Esophagus muscularis mucosa (tissue), 4 donors: ENCODE results near the gene PEX16. TPM values are rescaled to one million over a fixed set of nuclear protein-coding genes. Genes with fewer than 3 reads are reported as not detected.

Source experiments
- DNase-seq: peaks from one replicate; pipeline ENCODE4 v3.0.0-alpha.2; 2017; ENCODE audit errors: extremely low spot score
- H3K27ac ChIP-seq, 4 donors: fragments of 200-600 bp; sonication (generic); replicated peaks in 1 of 4; 1 replicate in 3 of 4; 2 replicates in 1 of 4; pipeline ENCODE4 v1.5.1; 2016 to 2019; ENCODE audit warnings: mild to moderate bottlenecking in 1 of 4
- H3K27me3 ChIP-seq, 4 donors: fragments of 200-600 bp; sonication (generic); one replicate each; pipeline versions ENCODE4 v1.5.1 to v1.6.0; 2016 to 2019
- H3K36me3 ChIP-seq, 4 donors: fragments of 200-600 bp; sonication (generic); one replicate each; pipeline ENCODE4 v1.5.1; 2016 to 2019
- H3K4me1 ChIP-seq, 4 donors: fragments of 200-600 bp; sonication (generic); one replicate each; pipeline ENCODE4 v1.5.1; 2016 to 2019
- H3K4me3 ChIP-seq, 4 donors: fragments of 200-600 bp; sonication (generic); 1 replicate in 2 of 4; 2 replicates in 2 of 4; pipeline ENCODE4 v1.5.1; 2016 to 2019; ENCODE audit warnings: mild to moderate bottlenecking in 4 of 4, moderate library complexity in 1 of 4
- H3K9me3 ChIP-seq, 4 donors: fragments of 200-600 bp; sonication (generic); 1 replicate in 3 of 4; 2 replicates in 1 of 4; pipeline ENCODE4 v1.5.1; 2016 to 2019
- EP300 ChIP-seq: sonication (generic); formaldehyde crosslinking; IDR thresholded peaks from one replicate; pipeline ENCODE4 v1.6.1; 2017; ENCODE audit warnings: antibody characterized with exemption
- POLR2A ChIP-seq: fragments of 450-650 bp; IDR thresholded peaks from one replicate; pipeline ENCODE4 v1.6.1; 2017; ENCODE audit warnings: antibody characterized with exemption, moderate library complexity, mild to moderate bottlenecking, low read depth
- POLR2AphosphoS5 ChIP-seq, 2 donors: sonication (generic); formaldehyde crosslinking; IDR thresholded peaks; one replicate each; pipeline ENCODE4 v1.6.1; 2017; ENCODE audit warnings: antibody characterized with exemption in 2 of 2
- WGBS: methylation state at CpG from one replicate; pipeline ENCODE4 v1.1.5; 2018; 5-methylcytosine and 5-hydroxymethylcytosine counted together
- intact Hi-C: fragments of 100-400 bp; cut with DNase I; formaldehyde crosslinking; loops from one replicate; pipeline ENCODE4 v1.15.1; 2023
- total RNA-seq, 4 donors: library from RNA; depleted of rRNA; stranded (reverse); fragments of >200 nt; gene quantifications; one replicate each; pipeline versions ENCODE4 v1.1.0 to v1.2.1, GENCODE V29; 2016
- TF ChIP-seq, protein P1 (sequence below), 3 experiments: fragments of 200-600 bp in 2 of 3; fragments of 450-650 bp in 1 of 3; sonication (generic) in 2 of 3; IDR thresholded peaks; one replicate each; pipeline ENCODE4 v1.5.1; 2017 to 2019; ENCODE audit warnings: antibody characterized with exemption in 3 of 3, mild to moderate bottlenecking in 2 of 3, moderate library complexity in 1 of 3

Gene PEX16
- total RNA-seq, 4 donors from 2014 or later: 15.4 to 32.2 (median 23.2) TPM

DNA sequence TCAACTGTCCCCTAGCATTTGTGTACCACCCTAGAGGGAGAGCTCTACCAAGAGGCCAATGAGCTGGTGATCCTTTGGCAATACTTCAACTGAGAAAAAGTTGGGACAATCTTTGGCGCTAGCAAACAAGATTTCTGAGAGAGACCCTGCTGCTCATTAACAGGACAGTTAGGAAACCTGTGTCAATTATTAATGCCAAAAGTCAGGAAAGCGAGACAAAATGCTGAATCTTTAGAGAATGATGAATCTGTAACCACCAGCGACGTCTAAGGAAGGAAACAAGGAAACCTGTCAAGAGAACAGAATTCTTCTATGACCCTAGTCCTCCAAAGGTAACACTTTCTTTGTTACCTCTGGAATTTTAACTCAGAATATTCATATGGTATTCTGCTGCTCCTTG is 24.7 kb upstream of the PEX16 start:
- Histone ChIP-seq H3K4me3 (no peak overlapping the region), H3K9me3 (no peaks in the 10 kb centered on the region), H3K4me1 (no peaks in the 10 kb centered on the region), H3K27ac (no peak overlapping the region), H3K27me3 (no peaks in the 10 kb centered on the region), H3K36me3 (peaks cover 34 to 76% (median 58%) of the 10 kb centered on the region in 4 donors)
- peak; percentile 10 for DNase-seq
- intact Hi-C loops: no loop called here
- TF ChIP-seq POLR2AphosphoS5 (IDR thresholded peaks at IDR 0.05): no peak
- 96% methylated on average over 4 of the region's 4 CpGs for WGBS

DNA sequence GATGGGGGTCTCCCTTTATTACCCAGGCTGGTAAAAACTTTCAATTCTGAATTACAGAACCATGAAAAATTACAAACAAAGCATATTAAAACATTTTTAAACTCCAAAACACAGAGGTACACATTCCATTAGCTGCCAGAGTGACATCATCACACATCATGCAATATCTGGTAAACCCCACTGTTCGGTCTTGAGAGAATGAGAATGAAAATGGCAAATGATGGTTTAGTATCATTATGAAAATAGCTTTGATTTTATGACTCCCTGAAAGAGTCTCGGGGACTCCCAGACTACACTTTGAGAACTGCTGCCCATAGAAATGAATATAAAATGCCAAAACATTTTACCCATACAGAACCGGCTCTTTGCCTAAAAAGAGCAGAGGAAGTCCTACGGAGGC is 23.6 kb upstream of the PEX16 start:
- no peak for DNase-seq
- Histone ChIP-seq H3K27me3 (no peaks in the 10 kb centered on the region), H3K27ac (no peak overlapping the region), H3K36me3 (peaks cover 31 to 77% (median 58%) of the 10 kb centered on the region in 4 donors), H3K9me3 (no peaks in the 10 kb centered on the region), H3K4me1 (no peaks in the 10 kb centered on the region), H3K4me3 (no peak overlapping the region)
- 90% methylated on average over 4 of the region's 4 CpGs for WGBS
- intact Hi-C loops: no loop called here
- TF ChIP-seq EP300: no peak
- TF ChIP-seq, protein P1, sequence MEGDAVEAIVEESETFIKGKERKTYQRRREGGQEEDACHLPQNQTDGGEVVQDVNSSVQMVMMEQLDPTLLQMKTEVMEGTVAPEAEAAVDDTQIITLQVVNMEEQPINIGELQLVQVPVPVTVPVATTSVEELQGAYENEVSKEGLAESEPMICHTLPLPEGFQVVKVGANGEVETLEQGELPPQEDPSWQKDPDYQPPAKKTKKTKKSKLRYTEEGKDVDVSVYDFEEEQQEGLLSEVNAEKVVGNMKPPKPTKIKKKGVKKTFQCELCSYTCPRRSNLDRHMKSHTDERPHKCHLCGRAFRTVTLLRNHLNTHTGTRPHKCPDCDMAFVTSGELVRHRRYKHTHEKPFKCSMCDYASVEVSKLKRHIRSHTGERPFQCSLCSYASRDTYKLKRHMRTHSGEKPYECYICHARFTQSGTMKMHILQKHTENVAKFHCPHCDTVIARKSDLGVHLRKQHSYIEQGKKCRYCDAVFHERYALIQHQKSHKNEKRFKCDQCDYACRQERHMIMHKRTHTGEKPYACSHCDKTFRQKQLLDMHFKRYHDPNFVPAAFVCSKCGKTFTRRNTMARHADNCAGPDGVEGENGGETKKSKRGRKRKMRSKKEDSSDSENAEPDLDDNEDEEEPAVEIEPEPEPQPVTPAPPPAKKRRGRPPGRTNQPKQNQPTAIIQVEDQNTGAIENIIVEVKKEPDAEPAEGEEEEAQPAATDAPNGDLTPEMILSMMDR (IDR thresholded peaks at IDR 0.05): no peak
- no peak for TF ChIP-seq POLR2A
- no peak for TF ChIP-seq POLR2AphosphoS5 (IDR thresholded peaks at IDR 0.05)

DNA sequence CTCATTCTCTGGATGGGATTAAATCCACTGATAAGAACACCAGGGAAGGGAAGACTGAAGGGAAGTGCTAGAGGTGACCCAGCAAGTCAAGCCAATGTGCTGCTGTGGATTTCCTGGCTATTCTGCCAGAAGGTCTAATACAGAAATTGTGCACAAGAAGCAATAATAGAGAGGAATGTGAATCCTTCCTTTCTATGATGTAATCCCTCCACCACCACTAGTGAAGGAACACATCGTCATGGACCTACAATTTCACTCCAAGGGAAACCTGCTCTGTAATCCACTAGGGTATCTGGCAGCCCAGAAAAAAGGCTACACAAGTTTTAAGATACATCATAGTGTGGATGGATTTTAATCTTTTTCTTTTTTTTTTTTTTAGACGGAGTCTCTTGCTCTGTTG is 22.2 kb upstream of the PEX16 start:
- no peak overlapping the region for H3K4me3 ChIP-seq
- TF ChIP-seq POLR2AphosphoS5 (IDR thresholded peaks at IDR 0.05): no peak
- TF ChIP-seq EP300: no peak
- no peak for TF ChIP-seq POLR2A
- TF ChIP-seq, protein P1 (IDR thresholded peaks at IDR 0.05): no peak
- H3K27me3 ChIP-seq: no peaks in the 10 kb centered on the region
- H3K4me1 ChIP-seq: no peaks in the 10 kb centered on the region
- H3K36me3 ChIP-seq: peaks cover 39 to 77% (median 58%) of the 10 kb centered on the region in 4 donors
- intact Hi-C loops: no loop called here
- 89% methylated on average over 2 of the region's 2 CpGs for WGBS
- H3K27ac ChIP-seq: no peak overlapping the region
- H3K9me3 ChIP-seq: no peaks in the 10 kb centered on the region
- DNase-seq: peak; percentile 10

DNA sequence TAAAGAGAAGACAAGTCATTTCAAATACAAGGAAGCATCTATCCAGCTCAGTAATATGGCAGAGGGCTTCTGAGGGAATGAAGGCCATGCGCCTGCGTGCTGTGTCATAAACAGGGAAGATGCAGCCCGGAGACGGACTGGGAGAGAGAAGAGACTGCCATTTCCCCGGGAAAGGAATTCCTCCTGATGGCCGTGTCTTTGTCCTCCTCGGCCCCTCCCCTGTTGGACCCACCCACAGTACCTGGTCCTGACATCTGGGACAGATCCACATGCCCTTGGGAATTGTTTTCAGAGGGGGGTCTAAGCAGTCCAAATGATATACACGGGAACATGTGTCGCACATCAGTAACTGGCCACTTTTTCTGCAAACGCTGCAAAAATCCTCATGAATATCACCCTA is 20.2 kb upstream of the PEX16 start:
- intact Hi-C loops: no loop called here
- 88% methylated on average over 10 of the region's 10 CpGs for WGBS
- Histone ChIP-seq H3K27me3 (no peaks in the 10 kb centered on the region), H3K36me3 (peaks cover 44 to 77% (median 67%) of the 10 kb centered on the region in 4 donors), H3K27ac (no peak overlapping the region), H3K4me3 (no peak overlapping the region), H3K9me3 (no peaks in the 10 kb centered on the region), H3K4me1 (no peaks in the 10 kb centered on the region)
- no peak for TF ChIP-seq POLR2AphosphoS5 (IDR thresholded peaks at IDR 0.05)
- no peak for TF ChIP-seq EP300
- TF ChIP-seq, protein P1 (IDR thresholded peaks at IDR 0.05): no peak
- no peak for TF ChIP-seq POLR2A
- peak; percentile 12 for DNase-seq

DNA sequence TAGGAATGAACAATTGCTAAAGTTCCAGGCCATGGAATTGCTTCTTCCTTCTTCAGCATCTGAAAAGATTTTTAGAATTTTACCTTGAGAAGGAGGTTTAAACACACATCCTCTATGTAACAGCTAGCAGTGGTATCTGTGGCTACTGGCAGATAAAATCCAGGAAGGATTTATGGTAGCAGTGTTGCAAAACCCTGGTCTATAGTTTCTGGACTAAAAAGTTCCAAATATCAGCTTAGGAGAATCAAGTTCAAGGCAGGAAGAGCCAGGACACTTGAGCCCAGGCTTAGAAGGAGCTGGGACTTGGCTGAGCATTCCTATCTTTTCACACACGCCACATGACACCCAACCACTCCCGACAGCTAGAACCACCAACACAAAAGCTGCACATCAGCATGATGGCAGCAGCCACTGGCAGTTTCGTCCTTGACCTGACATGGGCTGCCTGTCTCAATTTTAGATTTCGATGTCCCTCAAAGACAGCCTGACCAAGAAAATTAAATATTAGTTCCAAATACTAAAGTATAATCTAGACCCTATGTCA is 18.9 kb upstream of the PEX16 start:
- Histone ChIP-seq H3K27me3 (no peaks in the 10 kb centered on the region), H3K36me3 (peaks cover 45 to 79% (median 68%) of the 10 kb centered on the region in 4 donors), H3K4me3 (no peak overlapping the region), H3K4me1 (no peaks in the 10 kb centered on the region), H3K9me3 (no peaks in the 10 kb centered on the region), H3K27ac (no peak overlapping the region)
- intact Hi-C loops: no loop called here
- WGBS: 74% methylated on average over 4 of the region's 4 CpGs
- DNase-seq: peak; percentile 37
- TF ChIP-seq POLR2A: no peak
- TF ChIP-seq, protein P1 (IDR thresholded peaks at IDR 0.05): no peak
- no peak for TF ChIP-seq EP300
- TF ChIP-seq POLR2AphosphoS5 (IDR thresholded peaks at IDR 0.05): no peak
